Measurements from ENCODE around the gene SLITRK1. TPM values are rescaled to one million over a fixed set of nuclear protein-coding genes. Genes with fewer than 3 reads are reported as not detected.

SLITRK1 gene
- total and polyA plus RNA-seq, 2 donors (not counting 3 experiments of a cell fraction or from before 2014, with no cell fraction given): not detected

GRCh38 chr13:83879431-83880171, 2.7 kb downstream of the SLITRK1 start:
- Histone ChIP-seq H3K4me3 (replicated peaks in 1 of 3; ENCODE audit: insufficient read depth in 1 of 3, low read depth in 1 of 3, low read length in 3 of 3) (no peak overlapping the region), H3K27ac (ENCODE audit: insufficient read depth, low read depth, low read length) (no peak overlapping the region), H3K9me1 (replicated peaks; ENCODE audit: control insufficient read depth, extremely low read depth, insufficient read depth, low read length) (no peaks in the 10 kb centered on the region), H3K27me3 (ENCODE audit: control insufficient read depth in 2 of 2, insufficient read depth in 2 of 2, low read length in 2 of 2) (no peaks in the 10 kb centered on the region), H3K4me2 (ENCODE audit: insufficient read depth, low read length) (no peak overlapping the region), H4K20me1 (replicated peaks; ENCODE audit: control insufficient read depth, extremely low read depth, insufficient read depth, low read length) (no peaks in the 10 kb centered on the region), H3K9ac (replicated peaks; ENCODE audit: extremely low read depth, insufficient read depth, low read length) (no peak overlapping the region), H3K4me1 (ENCODE audit: control insufficient read depth, extremely low read depth, insufficient read depth, low read length) (no peaks in the 10 kb centered on the region), H3K9me3 (replicated peaks; ENCODE audit: control insufficient read depth, insufficient read depth, low read length) (no peaks in the 10 kb centered on the region), H3K79me2 (ENCODE audit: control insufficient read depth, insufficient read depth, low read length) (no peaks in the 10 kb centered on the region), H3K36me3 (ENCODE audit: control insufficient read depth in 2 of 2, extremely low read depth in 1 of 2, insufficient read depth in 2 of 2, low read length in 2 of 2) (no peaks in the 10 kb centered on the region), H2AFZ (ENCODE audit: low read depth, low read length) (no peak overlapping the region)
- ChIA-PET CTCF (no interaction called here), POLR2A (no interaction called here)
- intact Hi-C loops (cut with micrococcal nuclease) (no loop called here), dilution Hi-C loops (cut with MboI; ENCODE audit: extremely low pct_ligation_motif_present, low sequenced_read_pairs) (no loop called here)
- FAIRE-seq (no peak), DNase-seq (ENCODE audit: low read depth, low spot score) (no peak)
- TF ChIP-seq EZH2 (IDR thresholded peaks at IDR 0.05; ENCODE audit: borderline replicate concordance, low read depth, low read length, severe bottlenecking) (no peak), JUN (IDR thresholded peaks at IDR 0.05; ENCODE audit: borderline replicate concordance, insufficient read depth, insufficient read length, low read depth) (no peak), GATA2 (IDR thresholded peaks at IDR 0.05; ENCODE audit: insufficient read depth, insufficient read length, low read depth, low read length) (no peak), POLR2AphosphoS5 (IDR thresholded peaks at IDR 0.05; ENCODE audit: insufficient read depth, low read depth, low read length) (no peak), FOS (IDR thresholded peaks at IDR 0.05; ENCODE audit: borderline replicate concordance, insufficient read depth, low read length) (no peak), POLR2A (IDR thresholded peaks at IDR 0.05; ENCODE audit: low read depth, low read length) (no peak), MAX (IDR thresholded peaks at IDR 0.05; ENCODE audit: insufficient read depth, insufficient read length) (no peak), MYC (IDR thresholded peaks at IDR 0.05; ENCODE audit: low read depth, low read length) (no peak)
- TF ChIP-seq, protein P1, sequence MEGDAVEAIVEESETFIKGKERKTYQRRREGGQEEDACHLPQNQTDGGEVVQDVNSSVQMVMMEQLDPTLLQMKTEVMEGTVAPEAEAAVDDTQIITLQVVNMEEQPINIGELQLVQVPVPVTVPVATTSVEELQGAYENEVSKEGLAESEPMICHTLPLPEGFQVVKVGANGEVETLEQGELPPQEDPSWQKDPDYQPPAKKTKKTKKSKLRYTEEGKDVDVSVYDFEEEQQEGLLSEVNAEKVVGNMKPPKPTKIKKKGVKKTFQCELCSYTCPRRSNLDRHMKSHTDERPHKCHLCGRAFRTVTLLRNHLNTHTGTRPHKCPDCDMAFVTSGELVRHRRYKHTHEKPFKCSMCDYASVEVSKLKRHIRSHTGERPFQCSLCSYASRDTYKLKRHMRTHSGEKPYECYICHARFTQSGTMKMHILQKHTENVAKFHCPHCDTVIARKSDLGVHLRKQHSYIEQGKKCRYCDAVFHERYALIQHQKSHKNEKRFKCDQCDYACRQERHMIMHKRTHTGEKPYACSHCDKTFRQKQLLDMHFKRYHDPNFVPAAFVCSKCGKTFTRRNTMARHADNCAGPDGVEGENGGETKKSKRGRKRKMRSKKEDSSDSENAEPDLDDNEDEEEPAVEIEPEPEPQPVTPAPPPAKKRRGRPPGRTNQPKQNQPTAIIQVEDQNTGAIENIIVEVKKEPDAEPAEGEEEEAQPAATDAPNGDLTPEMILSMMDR (IDR thresholded peaks at IDR 0.05; ENCODE audit: extremely low read depth in 1 of 2, insufficient read depth in 1 of 2, low read depth in 1 of 2, low read length in 2 of 2): no peak
- BruUV-seq (replicated peaks): no TSS peak

Data from endothelial cell of umbilical vein (primary cell).